ENCODE results near the gene NCBP3. TPM values are rescaled to one million over a fixed set of nuclear protein-coding genes. Genes with fewer than 3 reads are reported as not detected.

Gene NCBP3
- total RNA-seq, 2 experiments from 2014 or later = 39.9 to 41.1 TPM

GRCh38 chr17:3777366-3778120 lies 68.5 kb downstream of the NCBP3 start:
- DNase-seq = no peak
- H3K27ac Mint-ChIP-seq = no peak overlapping the region
- no peak overlapping the region for H3K4me3 Mint-ChIP-seq
- H3K36me3 Mint-ChIP-seq = no peaks in the 10 kb centered on the region
- no peaks in the 10 kb centered on the region for H3K27me3 Mint-ChIP-seq
- H3K9me3 Mint-ChIP-seq = no peaks in the 10 kb centered on the region
- H3K4me1 Mint-ChIP-seq = no peaks in the 10 kb centered on the region

- Mint-ChIP-seq H3K4me1 (peaks cover 25% of the 10 kb centered on the region), H3K27ac (no peak overlapping the region), H3K36me3 (no peaks in the 10 kb centered on the region), H3K9me3 (no peaks in the 10 kb centered on the region), H3K4me3 (no peak overlapping the region), H3K27me3 (no peaks in the 10 kb centered on the region)
- DNase-seq = no peak
Observed at GRCh38 chr17:3773966-3774365, 72.1 kb downstream of the NCBP3 start.

- peaks cover 30% of the 10 kb centered on the region for H3K4me1 Mint-ChIP-seq
- no peaks in the 10 kb centered on the region for H3K36me3 Mint-ChIP-seq
- H3K9me3 Mint-ChIP-seq = no peaks in the 10 kb centered on the region
- H3K27ac Mint-ChIP-seq = no peak overlapping the region
- no peak overlapping the region for H3K4me3 Mint-ChIP-seq
- peaks cover 2% of the 10 kb centered on the region for H3K27me3 Mint-ChIP-seq
- no peak for DNase-seq
Observed at GRCh38 chr17:3773511-3773910, 72.5 kb downstream of the NCBP3 start.

- no peak overlapping the region for H3K4me3 Mint-ChIP-seq
- DNase-seq = no peak
- no peak overlapping the region for H3K27ac Mint-ChIP-seq
- H3K9me3 Mint-ChIP-seq = no peaks in the 10 kb centered on the region
- H3K36me3 Mint-ChIP-seq = no peaks in the 10 kb centered on the region
- H3K27me3 Mint-ChIP-seq = peaks cover 4% of the 10 kb centered on the region
- peaks cover 33% of the 10 kb centered on the region for H3K4me1 Mint-ChIP-seq
Observed at GRCh38 chr17:3772764-3773163, 73.3 kb downstream of the NCBP3 start.

GRCh38 chr17:3771140-3771539 lies 74.9 kb downstream of the NCBP3 start:
- H3K27me3 Mint-ChIP-seq = peaks cover 4% of the 10 kb centered on the region
- peak; percentile 24 for DNase-seq
- no peak overlapping the region for H3K4me3 Mint-ChIP-seq
- peaks cover 39% of the 10 kb centered on the region for H3K4me1 Mint-ChIP-seq
- H3K9me3 Mint-ChIP-seq = peaks cover 3% of the 10 kb centered on the region
- H3K27ac Mint-ChIP-seq = peak overlapping the region; percentile 23
- peaks cover 6% of the 10 kb centered on the region for H3K36me3 Mint-ChIP-seq

- H3K27ac Mint-ChIP-seq = peak overlapping the region; percentile 75
- no peak overlapping the region for H3K4me3 Mint-ChIP-seq
- peaks cover 6% of the 10 kb centered on the region for H3K36me3 Mint-ChIP-seq
- peaks cover 6% of the 10 kb centered on the region for H3K27me3 Mint-ChIP-seq
- H3K4me1 Mint-ChIP-seq = peaks cover 46% of the 10 kb centered on the region
- H3K9me3 Mint-ChIP-seq = peaks cover 3% of the 10 kb centered on the region
- DNase-seq = peak; percentile 64
Observed at GRCh38 chr17:3770466-3770865, 75.6 kb downstream of the NCBP3 start.

- no peak overlapping the region for H3K27ac Mint-ChIP-seq
- H3K4me3 Mint-ChIP-seq = no peak overlapping the region
- H3K4me1 Mint-ChIP-seq = peaks cover 59% of the 10 kb centered on the region
- H3K9me3 Mint-ChIP-seq = peaks cover 3% of the 10 kb centered on the region
- H3K27me3 Mint-ChIP-seq = peaks cover 9% of the 10 kb centered on the region
- H3K36me3 Mint-ChIP-seq = peaks cover 6% of the 10 kb centered on the region
- no peak for DNase-seq
Observed at GRCh38 chr17:3768769-3769168, 77.3 kb downstream of the NCBP3 start.

GRCh38 chr17:3768341-3768740 lies 77.7 kb downstream of the NCBP3 start:
- H3K27ac Mint-ChIP-seq = no peak overlapping the region
- H3K4me3 Mint-ChIP-seq = no peak overlapping the region
- DNase-seq = no peak
- peaks cover 3% of the 10 kb centered on the region for H3K9me3 Mint-ChIP-seq
- peaks cover 6% of the 10 kb centered on the region for H3K36me3 Mint-ChIP-seq
- peaks cover 63% of the 10 kb centered on the region for H3K4me1 Mint-ChIP-seq
- peaks cover 9% of the 10 kb centered on the region for H3K27me3 Mint-ChIP-seq

GRCh38 chr17:3766779-3767178 lies 79.3 kb downstream of the NCBP3 start:
- H3K9me3 Mint-ChIP-seq = peaks cover 3% of the 10 kb centered on the region
- H3K4me1 Mint-ChIP-seq = peaks cover 64% of the 10 kb centered on the region
- peaks cover 9% of the 10 kb centered on the region for H3K27me3 Mint-ChIP-seq
- H3K27ac Mint-ChIP-seq = peak overlapping the region; percentile 7
- peaks cover 6% of the 10 kb centered on the region for H3K36me3 Mint-ChIP-seq
- no peak overlapping the region for H3K4me3 Mint-ChIP-seq
- no peak for DNase-seq

GRCh38 chr17:3765981-3766380 lies 80.1 kb downstream of the NCBP3 start:
- H3K4me3 Mint-ChIP-seq = no peak overlapping the region
- H3K27ac Mint-ChIP-seq = peak overlapping the region; percentile 91
- H3K27me3 Mint-ChIP-seq = peaks cover 9% of the 10 kb centered on the region
- DNase-seq = no peak
- H3K9me3 Mint-ChIP-seq = peaks cover 3% of the 10 kb centered on the region
- peaks cover 6% of the 10 kb centered on the region for H3K36me3 Mint-ChIP-seq
- peaks cover 59% of the 10 kb centered on the region for H3K4me1 Mint-ChIP-seq

- Mint-ChIP-seq H3K27ac (peak overlapping the region; percentile 86), H3K36me3 (peaks cover 10% of the 10 kb centered on the region), H3K9me3 (peaks cover 9% of the 10 kb centered on the region), H3K27me3 (peaks cover 9% of the 10 kb centered on the region), H3K4me1 (peaks cover 42% of the 10 kb centered on the region), H3K4me3 (peak overlapping the region; percentile 50)
- no peak for DNase-seq
Observed at GRCh38 chr17:3763777-3764170, 82.3 kb downstream of the NCBP3 start.

GRCh38 chr17:3762922-3763776 lies 82.9 kb downstream of the NCBP3 start:
- Mint-ChIP-seq H3K27me3 (peaks cover 5% of the 10 kb centered on the region), H3K27ac (peak overlapping the region; percentile 86), H3K36me3 (peaks cover 10% of the 10 kb centered on the region), H3K4me3 (peak overlapping the region; percentile 50), H3K4me1 (peaks cover 36% of the 10 kb centered on the region), H3K9me3 (peaks cover 9% of the 10 kb centered on the region)
- peak; percentile 66 for DNase-seq

GRCh38 chr17:3761918-3762380 lies 84.1 kb downstream of the NCBP3 start:
- H3K36me3 Mint-ChIP-seq = peaks cover 6% of the 10 kb centered on the region
- H3K4me1 Mint-ChIP-seq = peaks cover 36% of the 10 kb centered on the region
- H3K27me3 Mint-ChIP-seq = peaks cover 5% of the 10 kb centered on the region
- no peak overlapping the region for H3K4me3 Mint-ChIP-seq
- no peak for DNase-seq
- no peak overlapping the region for H3K27ac Mint-ChIP-seq
- peaks cover 8% of the 10 kb centered on the region for H3K9me3 Mint-ChIP-seq

GRCh38 chr17:3761036-3761917 lies 84.8 kb downstream of the NCBP3 start:
- H3K4me1 Mint-ChIP-seq = peaks cover 31% of the 10 kb centered on the region
- no peak overlapping the region for H3K4me3 Mint-ChIP-seq
- no peak for DNase-seq
- no peak overlapping the region for H3K27ac Mint-ChIP-seq
- H3K36me3 Mint-ChIP-seq = peaks cover 4% of the 10 kb centered on the region
- peaks cover 6% of the 10 kb centered on the region for H3K9me3 Mint-ChIP-seq
- H3K27me3 Mint-ChIP-seq = peaks cover 5% of the 10 kb centered on the region
